Activated CD8-positive, alpha-beta memory T cell treated with anti-CD3 and anti-CD28 coated beads for 4 hours (primary cell): ENCODE measurements around the gene LPP.

ENCODE experiments used
- DNase-seq, 2 donors: peaks; one replicate each; pipeline ENCODE4 v3.0.0-alpha.2; 2020; ENCODE audit warnings: low read depth in 2 of 2

The LPP gene

DNA sequence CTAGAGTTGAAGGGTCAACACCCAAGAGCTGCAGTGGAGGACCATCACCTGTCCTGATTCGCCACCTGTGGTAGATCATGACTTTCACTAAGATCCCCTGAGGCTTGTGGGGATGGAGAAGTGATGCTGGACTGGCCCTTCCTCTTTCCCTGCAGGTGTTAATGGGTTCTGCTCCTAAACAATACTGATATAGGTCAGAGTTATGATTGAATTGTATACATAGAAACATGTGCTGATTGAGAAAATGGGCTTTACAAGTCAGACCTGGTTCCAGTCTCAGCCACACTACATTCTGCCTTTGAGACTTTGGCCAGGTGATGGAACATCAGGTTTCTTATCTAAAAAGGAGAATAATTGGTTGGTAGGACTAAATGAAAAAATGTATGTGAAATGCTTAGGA is 598.9 kb downstream of the LPP start:
- DNase-seq = no peak

DNA sequence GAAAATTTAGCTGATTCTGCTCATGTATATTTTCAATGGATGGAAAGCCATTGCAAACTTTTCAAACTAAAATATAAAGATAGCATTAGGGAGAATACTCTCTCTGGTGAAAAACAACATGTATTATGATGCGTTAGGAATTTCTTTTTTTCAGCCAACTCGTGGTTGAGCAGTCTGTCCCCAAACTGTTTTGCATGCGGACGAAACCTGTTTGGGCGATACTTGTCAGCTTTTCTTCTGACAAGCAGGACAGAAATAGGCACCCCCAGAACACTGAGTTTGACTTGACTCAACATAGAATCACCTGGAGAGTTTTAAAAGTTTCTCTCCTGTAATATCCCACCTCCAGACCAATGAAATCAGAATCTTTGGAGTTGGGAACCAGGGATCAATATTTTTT is 600.3 kb downstream of the LPP start:
- DNase-seq = no peak

GRCh38 chr3:188756241-188756640 is 602.3 kb downstream of the LPP start:
- no peak for DNase-seq

DNA sequence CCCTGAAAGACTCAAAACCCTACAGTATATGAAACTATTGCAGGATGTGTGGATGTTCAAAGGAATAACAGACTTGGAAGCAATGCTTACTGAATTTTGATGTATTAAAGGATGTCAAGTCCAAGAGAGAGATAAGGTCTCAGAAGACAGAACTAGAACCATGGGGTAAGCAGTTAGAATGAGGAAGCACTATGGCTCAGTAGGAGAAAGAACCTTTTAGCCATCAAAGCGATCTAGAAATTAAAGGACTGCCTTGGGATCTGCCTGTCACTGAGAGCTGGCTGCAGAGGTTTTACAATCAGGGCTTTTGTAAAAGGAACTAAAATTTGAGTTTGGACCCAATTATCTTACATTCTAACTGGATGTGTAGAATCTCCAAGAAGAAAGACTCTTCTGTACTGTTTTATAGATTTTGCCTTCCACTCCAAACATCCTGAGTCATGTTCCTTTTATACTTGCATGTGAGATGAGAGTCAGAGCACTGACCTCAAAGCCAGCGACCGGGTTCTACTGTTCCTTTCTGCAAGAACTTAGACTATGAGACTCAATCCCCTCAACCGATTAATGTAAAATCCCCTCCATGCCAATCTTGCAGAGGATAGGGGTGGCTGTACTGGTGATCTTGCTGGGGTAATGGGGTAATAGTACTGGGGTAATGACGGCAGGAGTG is 605.5 kb downstream of the LPP start:
- DNase-seq = no peak

DNA sequence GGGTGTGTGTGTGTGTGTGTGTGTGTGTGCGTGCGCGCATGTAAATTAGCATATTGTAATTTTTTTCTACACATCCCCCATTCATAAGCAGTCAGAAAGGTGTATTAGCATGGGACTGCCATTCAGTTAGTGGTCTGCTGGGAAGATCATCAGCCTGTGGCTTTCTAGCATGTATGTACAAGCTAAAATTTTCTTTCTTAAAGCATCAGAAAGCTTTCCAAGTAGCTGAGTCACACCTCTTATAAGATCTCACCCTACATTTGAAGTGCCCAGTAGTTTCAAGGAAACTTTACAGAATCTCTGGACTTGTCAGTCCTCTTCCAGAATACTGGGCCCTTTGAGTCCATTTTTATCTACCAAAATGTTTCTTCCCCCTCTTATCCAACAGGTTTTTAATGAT is 606.5 kb downstream of the LPP start:
- no peak for DNase-seq

DNA sequence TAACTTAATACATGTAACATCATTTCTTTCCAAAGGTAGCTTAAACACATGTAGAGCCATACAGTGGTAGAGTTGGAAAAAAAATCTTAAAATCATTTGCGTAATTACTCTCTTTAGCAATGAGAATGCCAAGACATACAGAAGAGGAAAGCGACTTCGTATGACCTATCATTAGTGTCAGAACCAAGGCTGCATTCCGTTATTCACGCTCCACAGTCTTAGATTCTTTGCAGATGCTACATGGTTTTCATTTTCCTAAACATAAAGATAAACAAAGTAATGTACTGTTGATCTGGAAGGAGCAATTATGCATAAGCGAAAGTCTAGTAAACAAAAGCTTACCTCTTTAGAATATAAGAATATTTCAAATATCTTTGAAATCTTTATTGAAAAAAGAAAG is 607.5 kb downstream of the LPP start:
- no peak for DNase-seq

GRCh38 chr3:188761964-188762363 is 608.0 kb downstream of the LPP start:
- no peak for DNase-seq

DNA sequence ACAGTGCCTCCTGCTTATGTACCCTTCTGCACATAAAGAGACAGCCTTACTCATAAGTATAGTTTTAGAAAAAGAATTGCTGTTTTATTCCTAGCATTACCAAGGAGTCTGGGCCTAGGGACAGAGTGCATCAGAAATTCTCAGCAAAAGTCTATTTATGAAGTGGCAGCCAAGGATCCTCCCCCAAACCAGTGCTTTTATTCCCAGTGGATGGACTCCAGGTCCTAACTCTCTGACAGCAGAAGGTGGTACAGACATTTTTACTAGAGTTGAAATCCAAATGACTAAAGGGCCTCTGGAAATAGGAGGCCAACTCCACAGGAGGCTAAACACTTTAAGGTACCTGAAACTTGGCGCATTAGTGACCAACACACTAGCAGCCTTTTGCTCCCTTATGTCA is 610.7 kb downstream of the LPP start:
- DNase-seq = no peak

- DNase-seq = no peak
Measured at GRCh38 chr3:188769831-188770230, 615.9 kb downstream of the LPP start.

DNA sequence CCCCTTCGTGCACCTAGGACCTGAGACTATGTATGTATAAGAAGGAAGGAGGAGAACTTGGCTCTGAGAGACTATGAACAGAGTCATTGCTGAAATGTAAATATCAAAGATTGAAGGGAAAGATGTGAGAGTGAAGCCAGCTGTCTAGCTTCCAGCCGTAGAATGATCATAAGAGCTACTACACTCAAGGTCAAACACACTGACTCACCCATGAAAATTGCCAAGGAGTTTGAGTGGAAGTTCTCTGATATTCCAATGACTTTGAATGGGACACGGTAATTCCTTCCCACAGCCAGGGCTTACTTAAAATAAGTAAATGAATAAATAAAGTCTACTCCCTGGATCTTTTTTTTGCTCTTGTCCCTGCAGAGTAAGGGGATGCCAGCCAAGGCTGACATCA is 618.9 kb downstream of the LPP start:
- DNase-seq = no peak

GRCh38 chr3:188775412-188775811 is 621.5 kb downstream of the LPP start:
- no peak for DNase-seq

- DNase-seq = no peak
Measured at GRCh38 chr3:188776447-188776846, 622.5 kb downstream of the LPP start.

DNA sequence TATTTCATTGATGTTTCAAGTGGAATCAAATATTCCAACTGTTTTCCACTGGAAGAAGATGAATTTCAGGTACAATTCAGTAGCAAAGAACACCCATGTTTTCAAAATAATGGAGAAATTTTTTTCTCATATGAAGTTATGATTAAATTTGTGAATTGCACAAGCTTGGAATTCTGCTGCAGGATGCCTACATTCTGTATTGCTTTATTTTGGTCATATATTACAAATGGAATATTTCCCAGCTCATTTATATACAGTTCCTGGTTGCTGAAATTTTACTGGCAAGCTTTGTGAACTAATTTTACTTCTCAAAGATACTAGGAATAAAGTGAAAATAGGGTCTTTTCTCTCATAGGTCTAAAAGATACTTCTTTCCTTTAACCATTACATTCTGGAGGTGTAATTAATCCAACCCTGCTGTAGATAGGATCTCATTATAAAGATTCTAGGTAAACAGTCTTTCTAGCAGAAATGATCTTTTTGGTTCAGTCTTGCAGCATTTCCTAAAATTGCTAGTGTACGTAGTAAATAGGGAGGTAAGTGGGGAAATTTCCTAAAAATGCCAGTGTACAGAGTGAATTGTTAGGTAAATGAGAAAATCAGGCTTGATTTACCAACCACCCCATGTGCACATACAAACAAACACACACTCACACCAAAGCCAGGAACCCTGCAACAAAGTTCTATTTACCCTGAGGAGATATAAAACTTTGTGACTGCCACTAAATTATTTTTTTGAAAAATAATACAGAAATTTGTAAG is 624.3 kb downstream of the LPP start:
- no peak for DNase-seq

- DNase-seq = no peak
Measured at GRCh38 chr3:188779281-188779980, 625.5 kb downstream of the LPP start.

DNA sequence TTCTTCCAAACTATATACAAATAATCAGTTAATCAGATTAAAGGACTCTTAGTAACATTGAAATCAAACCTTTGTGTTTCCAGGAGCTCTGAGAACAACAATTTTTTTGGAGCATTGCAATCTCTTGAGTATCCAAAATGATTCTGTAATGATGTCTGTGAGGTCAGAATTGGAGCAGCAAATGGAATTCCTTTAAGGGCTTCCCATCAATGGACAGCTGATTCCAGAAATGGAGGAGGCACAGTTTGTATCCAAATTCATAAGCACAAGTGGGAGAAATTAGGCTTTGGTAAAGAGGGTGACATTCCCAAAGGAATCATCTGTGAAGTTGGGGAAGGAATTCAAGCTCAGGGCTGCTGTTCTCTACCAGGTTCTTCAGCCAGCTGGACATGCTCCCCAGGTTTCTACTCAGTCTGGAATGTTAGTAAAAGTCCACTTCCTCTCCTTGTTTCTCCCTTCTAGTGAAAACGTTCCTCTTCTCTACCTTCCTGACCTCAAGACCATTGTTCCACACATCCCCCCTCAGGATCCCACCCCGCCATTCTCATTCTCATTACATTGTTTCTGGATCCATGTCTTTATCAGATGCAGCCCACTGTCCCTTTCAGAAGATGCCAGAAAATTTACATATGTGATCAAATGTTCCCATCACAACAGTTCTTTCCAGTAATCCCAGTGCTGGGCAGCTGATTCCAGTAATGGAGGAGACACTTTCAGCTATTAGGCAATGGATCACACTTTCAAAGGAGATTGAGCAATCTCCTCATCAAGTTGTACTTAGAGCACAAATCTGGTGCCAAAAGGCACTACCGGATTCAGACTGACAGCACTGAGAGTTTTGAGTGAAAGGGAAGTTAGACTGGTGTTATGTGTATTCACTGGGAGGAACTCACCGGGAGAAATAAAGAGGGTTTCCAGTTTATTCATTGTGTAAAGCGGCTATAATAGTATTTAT is 626.5 kb downstream of the LPP start:
- no peak for DNase-seq

DNA sequence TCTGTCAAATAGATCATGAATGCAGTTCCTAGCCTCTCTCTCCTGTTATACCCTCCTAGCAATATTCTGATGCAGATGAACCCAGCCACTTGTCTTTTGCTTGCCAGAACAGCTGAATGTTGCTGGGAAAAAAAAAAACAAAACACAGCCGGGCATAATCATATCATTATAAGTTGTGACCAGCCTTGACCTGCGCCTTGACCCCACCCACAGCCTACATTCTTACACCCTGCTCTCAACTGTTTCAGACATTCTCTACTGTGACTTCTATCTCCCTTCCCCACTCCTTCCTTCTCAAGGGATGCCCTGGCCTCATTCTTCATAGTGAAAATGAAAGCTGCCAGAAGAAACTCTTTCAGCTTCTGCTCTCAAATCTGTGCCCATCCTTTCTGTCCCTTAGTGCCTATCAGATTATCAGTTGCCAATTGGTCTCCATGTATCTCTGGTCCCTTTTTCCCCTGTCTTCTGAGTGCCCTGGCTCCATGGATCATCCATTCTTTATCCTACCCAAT is 628.7 kb downstream of the LPP start:
- DNase-seq = no peak

- no peak for DNase-seq
Measured at GRCh38 chr3:188786424-188786823, 632.5 kb downstream of the LPP start.

DNA sequence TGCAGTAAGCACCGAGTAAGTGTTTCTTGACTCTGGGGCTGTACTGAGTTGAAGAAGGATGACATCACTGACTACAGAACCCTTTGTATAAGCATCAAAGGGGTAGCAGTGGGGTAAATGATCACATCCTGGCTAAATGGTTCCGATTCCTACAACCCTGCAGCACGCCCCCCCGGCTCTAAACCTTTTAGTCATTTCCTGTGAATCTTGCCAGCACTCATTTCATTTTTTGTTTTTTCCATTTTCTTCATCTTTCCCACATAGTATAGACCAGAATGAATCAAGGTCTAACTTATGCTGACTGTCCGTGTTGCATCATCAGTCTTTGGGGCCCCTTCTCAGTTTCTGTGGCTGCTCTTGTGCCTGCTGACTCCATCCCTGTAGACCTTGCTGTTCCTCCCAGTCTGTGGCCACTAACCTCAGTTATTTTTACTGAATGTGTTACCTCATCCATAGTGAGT is 634.7 kb downstream of the LPP start:
- DNase-seq = peak; percentile 47 to 60

DNA sequence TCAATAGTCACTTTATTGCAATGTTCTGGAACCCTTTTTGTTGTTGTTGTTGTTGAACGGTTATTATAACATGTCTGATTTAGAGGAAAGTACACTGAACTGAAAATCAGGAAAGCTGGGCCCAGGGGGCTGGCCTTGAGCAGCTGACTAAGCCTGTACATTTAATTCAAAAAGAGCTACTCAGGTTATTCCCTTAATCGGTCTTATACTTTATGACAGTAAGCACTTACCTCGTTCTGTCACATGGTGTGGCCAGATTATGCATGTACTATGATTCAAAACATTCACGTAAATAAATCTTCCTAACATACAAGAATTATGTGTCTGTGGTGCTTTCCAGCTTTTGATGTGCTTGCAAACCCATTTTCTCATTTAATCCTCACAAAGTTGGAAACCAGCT is 635.3 kb downstream of the LPP start:
- no peak for DNase-seq

- DNase-seq = no peak
Measured at GRCh38 chr3:188791311-188791710, 637.4 kb downstream of the LPP start.

DNA sequence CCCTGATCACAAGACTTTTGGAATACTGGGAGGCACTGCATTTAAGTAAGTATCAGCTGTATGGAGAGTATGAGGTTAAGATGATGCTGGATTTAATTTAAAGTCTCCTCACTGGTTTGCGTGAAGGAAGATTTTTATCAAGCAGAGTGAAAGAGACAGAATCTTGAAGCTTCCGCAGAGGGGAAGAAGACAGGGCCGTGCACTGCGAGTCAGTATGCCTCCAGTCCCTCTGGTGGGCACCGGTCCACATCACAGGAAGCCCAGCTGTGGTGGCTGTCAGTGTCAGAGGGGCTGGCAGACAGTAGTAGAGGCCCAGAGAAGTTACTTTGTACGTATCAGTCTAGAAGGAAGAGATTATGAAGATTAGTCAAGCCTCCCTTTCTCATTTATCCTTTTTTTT is 638.8 kb downstream of the LPP start:
- DNase-seq = no peak
